ENCODE data around the gene DUS1L. TPM values are rescaled to one million over a fixed set of nuclear protein-coding genes. Genes with fewer than 3 reads are reported as not detected.

DUS1L gene
- total RNA-seq, 4 donors from 2014 or later: 73.6 to 207 (median 122) TPM

DNA sequence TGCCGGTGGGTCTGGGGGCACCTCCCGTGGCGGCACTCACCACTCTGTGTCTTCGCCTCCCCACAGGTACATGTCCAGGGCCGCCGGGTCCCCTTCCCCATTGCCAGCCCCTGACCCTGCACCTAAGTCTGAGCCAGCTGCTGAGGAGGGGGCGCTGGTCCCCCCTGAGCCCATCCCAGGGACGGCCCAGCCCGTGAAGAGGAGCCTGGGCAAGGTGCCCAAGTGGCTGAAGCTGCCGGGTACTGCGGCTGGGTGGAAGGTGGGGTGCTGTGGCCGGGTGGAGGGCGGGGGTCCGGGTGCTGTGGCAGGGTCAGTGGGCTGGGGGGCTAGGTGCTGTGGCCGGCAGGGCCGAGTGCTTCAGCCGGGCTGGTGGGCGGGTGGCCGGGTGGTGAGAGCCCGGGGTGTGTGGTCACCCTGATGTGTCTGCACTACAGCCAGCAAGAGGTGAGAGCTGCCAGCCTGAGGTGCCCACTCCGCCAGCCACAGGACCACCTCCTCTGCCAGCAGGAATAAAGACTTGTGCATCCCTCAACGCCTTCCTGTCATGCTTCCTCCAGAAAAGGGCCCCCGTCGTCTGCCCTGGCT is 48.6 kb downstream of the DUS1L start:
- Histone ChIP-seq H3K27ac (no peak overlapping the region), H3K36me3 (peaks cover 0 to 14% (median 0%) of the 10 kb centered on the region in 3 donors), H3K4me3 (no peak overlapping the region), H3K4me1 (peaks cover 0 to 23% (median 10%) of the 10 kb centered on the region in 4 donors), H3K9me3 (no peaks in the 10 kb centered on the region), H3K27me3 (no peaks in the 10 kb centered on the region)
- TF ChIP-seq POLR2A (IDR thresholded peaks at IDR 0.05): no peak
- no peak for DNase-seq

DNA sequence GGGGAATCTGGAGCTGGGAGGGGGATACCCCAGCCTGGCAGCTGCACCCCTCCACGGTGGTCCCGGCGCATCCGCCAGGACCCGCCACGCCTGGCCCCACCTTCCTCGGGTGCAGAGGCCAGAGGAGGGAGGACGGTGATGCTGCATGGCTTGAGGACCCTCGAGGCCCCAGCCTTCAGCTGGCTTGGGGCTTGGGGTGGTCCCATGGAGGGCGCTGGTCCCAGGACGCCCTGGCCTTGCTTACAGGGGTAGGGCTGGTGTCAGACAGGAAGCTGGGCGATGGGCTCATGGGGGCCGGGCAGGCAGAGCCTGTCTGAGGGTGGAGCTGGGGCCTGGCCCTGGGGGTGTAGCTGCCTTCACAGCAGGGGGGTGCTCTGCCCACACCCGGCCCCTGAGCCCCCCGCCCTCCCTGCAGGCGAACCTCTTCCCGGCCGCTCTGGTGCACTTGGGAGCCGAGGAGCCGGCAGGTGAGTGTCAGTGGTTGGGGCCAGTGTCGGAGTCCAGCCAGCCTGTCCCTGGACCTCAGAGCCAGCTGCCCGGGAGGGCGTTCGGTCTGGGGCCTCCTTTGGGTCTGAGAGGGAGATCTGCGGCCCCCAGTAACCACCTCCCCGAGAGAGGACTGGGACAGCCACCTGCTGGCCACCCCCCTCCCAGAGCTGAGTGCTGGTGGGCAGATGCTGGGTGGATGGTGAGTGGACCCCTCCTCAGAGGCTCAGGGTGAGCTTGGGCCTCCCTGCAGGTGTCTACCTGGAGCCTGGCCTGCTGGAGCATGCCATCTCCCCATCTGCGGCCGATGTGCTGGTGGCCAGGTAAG is 49.3 kb downstream of the DUS1L start:
- Histone ChIP-seq H3K27ac (no peak overlapping the region), H3K4me3 (no peak overlapping the region), H3K9me3 (no peaks in the 10 kb centered on the region), H3K36me3 (peaks cover 0 to 14% (median 0%) of the 10 kb centered on the region in 3 donors), H3K4me1 (peaks cover 0 to 16% (median 3%) of the 10 kb centered on the region in 4 donors), H3K27me3 (no peaks in the 10 kb centered on the region)
- no peak for DNase-seq
- TF ChIP-seq POLR2A (IDR thresholded peaks at IDR 0.05): no peak
- TF ChIP-seq, protein P1, sequence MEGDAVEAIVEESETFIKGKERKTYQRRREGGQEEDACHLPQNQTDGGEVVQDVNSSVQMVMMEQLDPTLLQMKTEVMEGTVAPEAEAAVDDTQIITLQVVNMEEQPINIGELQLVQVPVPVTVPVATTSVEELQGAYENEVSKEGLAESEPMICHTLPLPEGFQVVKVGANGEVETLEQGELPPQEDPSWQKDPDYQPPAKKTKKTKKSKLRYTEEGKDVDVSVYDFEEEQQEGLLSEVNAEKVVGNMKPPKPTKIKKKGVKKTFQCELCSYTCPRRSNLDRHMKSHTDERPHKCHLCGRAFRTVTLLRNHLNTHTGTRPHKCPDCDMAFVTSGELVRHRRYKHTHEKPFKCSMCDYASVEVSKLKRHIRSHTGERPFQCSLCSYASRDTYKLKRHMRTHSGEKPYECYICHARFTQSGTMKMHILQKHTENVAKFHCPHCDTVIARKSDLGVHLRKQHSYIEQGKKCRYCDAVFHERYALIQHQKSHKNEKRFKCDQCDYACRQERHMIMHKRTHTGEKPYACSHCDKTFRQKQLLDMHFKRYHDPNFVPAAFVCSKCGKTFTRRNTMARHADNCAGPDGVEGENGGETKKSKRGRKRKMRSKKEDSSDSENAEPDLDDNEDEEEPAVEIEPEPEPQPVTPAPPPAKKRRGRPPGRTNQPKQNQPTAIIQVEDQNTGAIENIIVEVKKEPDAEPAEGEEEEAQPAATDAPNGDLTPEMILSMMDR (IDR thresholded peaks at IDR 0.05): no peak

DNA sequence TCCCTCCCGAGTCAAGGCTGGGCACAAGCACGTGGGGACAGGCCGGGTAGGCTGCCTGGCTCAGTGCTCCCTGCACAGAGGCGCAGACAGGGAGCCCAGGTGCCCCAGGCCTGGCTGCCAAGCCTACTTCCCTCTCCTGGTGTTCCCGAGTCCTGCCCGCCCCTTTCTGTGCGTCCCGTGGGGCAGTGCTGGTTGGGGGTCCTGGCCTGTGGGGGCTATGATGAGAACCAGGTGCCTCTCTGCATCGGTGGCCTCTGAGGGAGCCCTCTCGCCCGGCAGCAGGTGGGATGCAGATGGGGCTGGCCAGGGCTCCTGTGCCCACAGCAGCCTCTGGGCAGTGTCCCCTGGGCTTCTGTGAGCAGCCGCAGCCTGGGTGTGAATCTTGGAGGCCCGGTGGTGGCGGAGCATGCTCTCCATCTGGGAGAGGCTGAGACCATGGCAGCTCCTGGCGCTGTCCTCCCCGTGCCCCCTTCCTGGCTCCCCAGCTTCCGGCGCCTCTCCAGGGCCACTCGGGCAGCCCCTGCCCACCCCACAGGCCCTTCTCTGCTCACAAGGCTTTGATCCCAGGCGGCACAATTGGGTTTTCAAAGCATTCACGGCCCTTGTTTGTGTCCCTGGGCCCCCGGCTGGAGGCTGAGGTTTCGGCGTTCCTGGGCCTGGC is 50.2 kb downstream of the DUS1L start:
- Histone ChIP-seq H3K4me3 (no peak overlapping the region), H3K4me1 (peaks cover 0 to 10% (median 0%) of the 10 kb centered on the region in 4 donors), H3K36me3 (peaks cover 0 to 14% (median 0%) of the 10 kb centered on the region in 3 donors), H3K27me3 (no peaks in the 10 kb centered on the region), H3K27ac (no peak overlapping the region), H3K9me3 (no peaks in the 10 kb centered on the region)
- TF ChIP-seq POLR2A (IDR thresholded peaks at IDR 0.05): no peak
- TF ChIP-seq, protein P1 (IDR thresholded peaks at IDR 0.05): no peak
- DNase-seq: no peak

DNA sequence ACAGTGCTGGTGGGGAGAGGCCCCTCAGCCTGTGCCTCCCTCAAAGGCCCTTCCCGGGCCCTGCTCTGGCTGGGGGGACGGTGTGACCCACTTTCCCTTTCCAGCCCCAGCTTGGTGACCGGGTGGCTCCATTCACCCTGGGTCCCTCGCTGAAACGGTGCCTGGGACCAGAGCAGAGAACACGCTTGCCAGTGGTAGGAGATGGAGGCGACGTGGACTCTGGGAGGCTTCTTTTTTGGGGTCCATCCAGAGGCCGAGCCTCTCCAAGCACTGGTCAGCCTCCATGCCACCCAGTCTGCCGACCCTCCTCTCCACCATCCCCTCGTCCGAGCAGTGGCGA is 50.7 kb downstream of the DUS1L start:
- Histone ChIP-seq H3K4me3 (no peak overlapping the region), H3K27me3 (no peaks in the 10 kb centered on the region), H3K9me3 (no peaks in the 10 kb centered on the region), H3K36me3 (peaks cover 0 to 14% (median 0%) of the 10 kb centered on the region in 3 donors), H3K27ac (no peak overlapping the region), H3K4me1 (peaks cover 0 to 5% (median 0%) of the 10 kb centered on the region in 4 donors)
- TF ChIP-seq, protein P1 (IDR thresholded peaks at IDR 0.05): no peak
- TF ChIP-seq POLR2A (IDR thresholded peaks at IDR 0.05): no peak
- DNase-seq: no peak

DNA sequence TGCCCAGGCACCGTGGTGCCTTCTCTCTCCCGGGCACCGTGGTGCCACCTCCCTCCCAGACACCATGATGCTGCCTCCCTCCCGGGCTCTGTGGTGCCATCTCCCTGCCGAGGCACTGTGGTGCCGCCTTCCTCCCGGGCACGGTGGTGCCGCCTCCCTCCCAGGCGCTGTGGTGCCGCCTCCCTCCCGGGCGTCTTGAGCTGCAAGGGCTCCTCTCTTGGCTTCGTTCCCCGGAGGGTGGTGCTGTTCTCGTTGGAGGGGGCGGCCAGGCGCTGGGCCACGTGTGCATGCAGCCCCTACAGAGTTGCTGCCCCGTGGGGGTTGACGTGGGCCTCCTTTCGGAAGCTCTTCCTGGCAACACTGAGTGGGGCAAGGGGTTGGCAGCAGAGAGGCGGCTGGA is 51.2 kb downstream of the DUS1L start:
- no peak for DNase-seq
- no peak for TF ChIP-seq POLR2A (IDR thresholded peaks at IDR 0.05)
- TF ChIP-seq, protein P1 (IDR thresholded peaks at IDR 0.05): peak in 2 of 6 experiments; percentile 22 to 31
- peaks cover 0 to 14% (median 0%) of the 10 kb centered on the region in 3 donors for H3K36me3 ChIP-seq
- H3K4me1 ChIP-seq: peaks cover 0 to under 1% (median 0%) of the 10 kb centered on the region in 4 donors
- H3K27ac ChIP-seq: no peak overlapping the region
- no peaks in the 10 kb centered on the region for H3K9me3 ChIP-seq
- H3K27me3 ChIP-seq: no peaks in the 10 kb centered on the region
- no peak overlapping the region for H3K4me3 ChIP-seq
